Uterus (tissue), 4 donors: Measurements from ENCODE around the gene EWSR1. TPM values are rescaled to one million over a fixed set of nuclear protein-coding genes. Genes with fewer than 3 reads are reported as not detected.

Experiments
- DNase-seq, 2 donors: peaks; one replicate each; pipeline ENCODE4 v3.0.0-alpha.2; 2019 to 2020
- H3K27ac ChIP-seq, 2 donors: fragments of 200-600 bp; sonication (generic); 1 replicate in 1 of 2; 2 replicates in 1 of 2; pipeline ENCODE4 v1.5.1; 2016 to 2018
- H3K27me3 ChIP-seq, 2 donors: fragments of 200-600 bp; sonication (generic); one replicate each; pipeline ENCODE4 v1.5.1; 2018 to 2019; ENCODE audit warnings: control low read depth in 1 of 2
- H3K36me3 ChIP-seq, 2 donors: fragments of 200-600 bp; sonication (generic); one replicate each; pipeline ENCODE4 v1.5.1; 2019; ENCODE audit warnings: control low read depth in 1 of 2
- H3K4me1 ChIP-seq, 2 donors: fragments of 200-600 bp; sonication (generic); one replicate each; pipeline ENCODE4 v1.5.1; 2018 to 2019; ENCODE audit warnings: control low read depth in 1 of 2
- H3K4me3 ChIP-seq, 2 donors: fragments of 200-600 bp; sonication (generic); 1 replicate in 1 of 2; 2 replicates in 1 of 2; pipeline ENCODE4 v1.5.1; 2018 to 2019; ENCODE audit warnings: mild to moderate bottlenecking in 1 of 2
- H3K9me3 ChIP-seq, 2 donors: fragments of 200-600 bp; sonication (generic); one replicate each; pipeline ENCODE4 v1.5.1; 2019; ENCODE audit warnings: control low read depth in 1 of 2
- CTCF ChIP-seq, 4 experiments: fragments of 200-600 bp in 2 of 4; fragments of 450-650 bp in 2 of 4; sonication (generic) in 2 of 4; IDR thresholded peaks; one replicate each; pipeline ENCODE4 v1.5.1; 2016 to 2019; ENCODE audit warnings: antibody characterized with exemption in 4 of 4, mild to moderate bottlenecking in 2 of 4, moderate library complexity in 1 of 4
- POLR2A ChIP-seq, 2 donors: fragments of 450-650 bp; IDR thresholded peaks; one replicate each; pipeline ENCODE4 v1.6.1; 2016; ENCODE audit warnings: antibody characterized with exemption in 2 of 2, mild to moderate bottlenecking in 1 of 2, moderate library complexity in 1 of 2
- intact Hi-C: fragments of 100-400 bp; cut with DNase I; formaldehyde crosslinking; loops from one replicate; pipeline ENCODE4 v1.15.1; 2023; ENCODE audit warnings: low total_unique reads
- total RNA-seq, 4 donors: library from RNA; depleted of rRNA in 3 of 4; stranded (reverse); fragments of >200 nt in 3 of 4; gene quantifications; one replicate each; pipeline versions ENCODE4 v1.1.0 to v1.2.4, GENCODE V29; 2014 to 2023
- donor health status: DM: yes; HTN: yes; CAD: no.

Gene EWSR1
- total RNA-seq, 4 donors from 2014 or later: 120 to 221 (median 137) TPM

GRCh38 chr22:29313576-29314466, 45.8 kb downstream of the EWSR1 start:
- no peak for DNase-seq
- Histone ChIP-seq H3K27me3 (peaks cover 17 to 21% of the 10 kb centered on the region in 2 donors), H3K4me3 (no peak overlapping the region), H3K9me3 (no peaks in the 10 kb centered on the region), H3K36me3 (no peaks in the 10 kb centered on the region), H3K27ac (no peak overlapping the region), H3K4me1 (peaks cover 7 to 41% of the 10 kb centered on the region in 2 donors)
- intact Hi-C loops: no loop called here
- TF ChIP-seq POLR2A (IDR thresholded peaks at IDR 0.05): no peak
- TF ChIP-seq CTCF (IDR thresholded peaks at IDR 0.05): no peak

- peaks cover 7 to 41% of the 10 kb centered on the region in 2 donors for H3K4me1 ChIP-seq
Observed at GRCh38 chr22:29314537-29315285, 46.6 kb downstream of the EWSR1 start.

GRCh38 chr22:29315286-29316140, 47.4 kb downstream of the EWSR1 start, which contains the start of gene RASL10A:
RASL10A (minus strand) TSS chr22:29315697; CDS start chr22:29315246, 451 bp downstream.
- no peak for DNase-seq
- H3K4me1 ChIP-seq: peaks cover 4 to 37% of the 10 kb centered on the region in 2 donors
- no peak within 1 kb of the TSS for H3K27ac ChIP-seq
- intact Hi-C loops: no loop called here
- H3K36me3 ChIP-seq: no peaks in the 10 kb centered on the region
- H3K9me3 ChIP-seq: no peaks in the 10 kb centered on the region
- no peak for TF ChIP-seq CTCF (IDR thresholded peaks at IDR 0.05)
- peak in 1 of 2 donors; percentile 5 for TF ChIP-seq POLR2A (IDR thresholded peaks at IDR 0.05)
- peaks cover 17 to 21% of the 10 kb centered on the region in 2 donors for H3K27me3 ChIP-seq
- H3K4me3 ChIP-seq: peak within 1 kb of the TSS in 1 of 2 donors; percentile 19

More at GRCh38 chr22:29314537-29315285, 46.6 kb downstream of the EWSR1 start:
- intact Hi-C loops: no loop called here
- TF ChIP-seq CTCF (IDR thresholded peaks at IDR 0.05) (no peak), POLR2A (IDR thresholded peaks at IDR 0.05) (peak in 1 of 2 donors; percentile 6)
- H3K36me3 ChIP-seq: no peaks in the 10 kb centered on the region
- DNase-seq: no peak
- H3K27ac ChIP-seq: no peak overlapping the region
- no peak overlapping the region for H3K4me3 ChIP-seq
- H3K27me3 ChIP-seq: peaks cover 17 to 21% of the 10 kb centered on the region in 2 donors
- no peaks in the 10 kb centered on the region for H3K9me3 ChIP-seq

- DNase-seq: no peak
- TF ChIP-seq CTCF (IDR thresholded peaks at IDR 0.05): no peak
- no peak for TF ChIP-seq POLR2A (IDR thresholded peaks at IDR 0.05)
- Histone ChIP-seq H3K27ac (no peak overlapping the region), H3K36me3 (no peaks in the 10 kb centered on the region), H3K9me3 (no peaks in the 10 kb centered on the region), H3K4me1 (peaks cover 0 to 32% of the 10 kb centered on the region in 2 donors), H3K27me3 (peaks cover 17 to 21% of the 10 kb centered on the region in 2 donors), H3K4me3 (no peak overlapping the region)
- intact Hi-C loops: no loop called here
Observed at GRCh38 chr22:29316141-29316828, 48.2 kb downstream of the EWSR1 start.
